ENCODE measurements around the gene KASH5. TPM values are rescaled to one million over a fixed set of nuclear protein-coding genes. Genes with fewer than 3 reads are reported as not detected.

KASH5 gene
- total and polyA plus RNA-seq, 2 donors: 0.09 TPM

GRCh38 chr19:49390131-49390928 lies 2.3 kb downstream of the KASH5 start:
- H3K4me3 ChIP-seq (ENCODE audit: low read length in 2 of 2): no peak overlapping the region
- DNase-seq (ENCODE audit: low read depth in 6 of 9, low spot score in 9 of 9): no peak
- no peaks in the 10 kb centered on the region for H3K36me3 ChIP-seq (ENCODE audit: control insufficient read depth in 2 of 2, insufficient read depth in 2 of 2, low read length in 1 of 2)
- H3K27ac ChIP-seq (ENCODE audit: low read depth in 1 of 2, low read length in 1 of 2): no peak overlapping the region
- H3K27me3 ChIP-seq (ENCODE audit: control insufficient read depth in 2 of 2, insufficient read depth in 1 of 2, low read length in 1 of 2): peaks cover 0 to 17% of the 10 kb centered on the region in 2 donors
- H3K4me1 ChIP-seq (ENCODE audit: control insufficient read depth in 2 of 2, insufficient read depth in 2 of 2, low read length in 2 of 2): peaks cover 0 to 12% of the 10 kb centered on the region in 2 donors
- H3K9me3 ChIP-seq (ENCODE audit: control insufficient read depth in 2 of 2, insufficient read depth in 1 of 2, low read length in 1 of 2): peaks cover 0 to 17% of the 10 kb centered on the region in 2 donors
- WGBS: 91% methylated on average over 26 of the region's 26 CpGs

DNA sequence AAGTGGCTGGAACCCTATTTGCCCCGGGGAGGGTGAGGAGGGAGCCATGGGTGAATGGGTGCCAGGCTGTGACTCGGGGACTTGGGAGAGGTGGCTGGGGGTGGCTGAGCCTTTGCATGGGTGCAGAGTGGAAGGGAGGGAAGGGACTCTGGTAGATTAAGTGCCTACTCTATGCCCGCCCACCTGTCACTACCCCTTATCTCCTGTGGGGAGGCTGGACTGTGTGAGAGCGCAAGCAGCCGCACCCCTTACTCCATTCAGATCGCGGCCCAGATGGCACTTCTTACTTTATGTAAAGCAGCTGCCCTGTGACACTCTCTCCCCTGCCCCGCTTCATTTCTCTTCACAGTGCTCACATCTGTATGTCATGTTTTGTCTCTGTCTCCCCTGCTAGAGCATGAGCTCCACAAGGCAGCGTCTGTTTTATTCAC lies 2.9 kb downstream of the KASH5 start:
- DNase-seq (ENCODE audit: low read depth in 6 of 9, low spot score in 9 of 9): no peak
- Histone ChIP-seq H3K4me3 (ENCODE audit: low read length in 2 of 2) (no peak overlapping the region), H3K4me1 (ENCODE audit: control insufficient read depth in 2 of 2, insufficient read depth in 2 of 2, low read length in 2 of 2) (peaks cover 0 to 12% of the 10 kb centered on the region in 2 donors), H3K9me3 (ENCODE audit: control insufficient read depth in 2 of 2, insufficient read depth in 1 of 2, low read length in 1 of 2) (peaks cover 0 to 17% of the 10 kb centered on the region in 2 donors), H3K27ac (ENCODE audit: low read depth in 1 of 2, low read length in 1 of 2) (no peak overlapping the region), H3K36me3 (ENCODE audit: control insufficient read depth in 2 of 2, insufficient read depth in 2 of 2, low read length in 1 of 2) (no peaks in the 10 kb centered on the region), H3K27me3 (ENCODE audit: control insufficient read depth in 2 of 2, insufficient read depth in 1 of 2, low read length in 1 of 2) (peaks cover 0 to 19% of the 10 kb centered on the region in 2 donors)
- 89% methylated on average over 9 of the region's 9 CpGs for whole genome bisulfite sequencing

DNA sequence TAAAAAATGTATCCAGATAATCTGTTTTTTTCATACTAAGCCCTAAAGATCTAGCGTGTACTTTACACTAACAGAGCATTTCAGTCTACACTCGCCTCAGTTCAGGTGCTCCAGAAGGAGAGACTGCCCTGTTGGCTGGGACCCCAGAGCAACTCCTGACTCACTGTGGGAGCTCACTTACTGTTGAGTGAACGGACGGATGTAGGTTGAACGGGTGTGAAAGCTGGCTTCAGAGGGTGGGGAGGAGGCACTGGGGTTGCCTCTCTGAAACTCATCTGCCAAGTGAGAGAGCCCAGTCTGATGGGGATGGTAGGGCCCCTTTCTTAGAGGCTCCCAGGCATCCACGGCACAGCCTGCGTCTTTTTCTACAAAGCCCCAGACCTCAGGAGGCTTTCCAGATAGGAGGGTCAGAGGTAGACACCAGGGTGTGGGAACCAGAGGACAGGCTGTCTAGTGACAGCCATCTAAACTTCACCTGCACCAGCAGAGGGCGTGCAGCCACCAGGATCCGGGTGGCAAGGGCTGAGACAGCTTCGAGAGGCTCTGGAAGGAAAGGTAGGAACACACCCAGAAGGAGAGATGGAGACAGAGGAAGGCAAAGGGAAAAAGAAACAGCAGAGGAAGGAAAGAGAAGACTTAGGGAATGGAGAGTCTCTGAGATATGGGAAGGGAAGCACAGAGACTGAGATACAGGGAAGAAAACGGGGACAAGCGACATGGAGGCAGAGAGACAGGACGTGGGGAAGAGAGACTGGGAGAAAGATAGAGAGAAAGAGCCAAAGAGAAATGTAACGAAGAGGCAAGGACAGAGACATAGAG lies 3.7 kb downstream of the KASH5 start:
- Histone ChIP-seq H3K27me3 (ENCODE audit: control insufficient read depth in 2 of 2, insufficient read depth in 1 of 2, low read length in 1 of 2) (peaks cover 0 to 19% of the 10 kb centered on the region in 2 donors), H3K36me3 (ENCODE audit: control insufficient read depth in 2 of 2, insufficient read depth in 2 of 2, low read length in 1 of 2) (no peaks in the 10 kb centered on the region), H3K4me3 (ENCODE audit: low read length in 2 of 2) (no peak overlapping the region), H3K27ac (ENCODE audit: low read depth in 1 of 2, low read length in 1 of 2) (no peak overlapping the region), H3K4me1 (ENCODE audit: control insufficient read depth in 2 of 2, insufficient read depth in 2 of 2, low read length in 2 of 2) (peaks cover 0 to 12% of the 10 kb centered on the region in 2 donors), H3K9me3 (ENCODE audit: control insufficient read depth in 2 of 2, insufficient read depth in 1 of 2, low read length in 1 of 2) (peaks cover 0 to 17% of the 10 kb centered on the region in 2 donors)
- WGBS: 35% methylated on average over 14 of the region's 14 CpGs
- DNase-seq (ENCODE audit: low read depth in 6 of 9, low spot score in 9 of 9): peak; percentile 53 to 87 (median 71)

GRCh38 chr19:49393881-49394280 lies 5.8 kb downstream of the KASH5 start:
- peaks cover 0 to 26% of the 10 kb centered on the region in 2 donors for H3K27me3 ChIP-seq (ENCODE audit: control insufficient read depth in 2 of 2, insufficient read depth in 1 of 2, low read length in 1 of 2)
- peaks cover 0 to 6% of the 10 kb centered on the region in 2 donors for H3K9me3 ChIP-seq (ENCODE audit: control insufficient read depth in 2 of 2, insufficient read depth in 1 of 2, low read length in 1 of 2)
- no peaks in the 10 kb centered on the region for H3K36me3 ChIP-seq (ENCODE audit: control insufficient read depth in 2 of 2, insufficient read depth in 2 of 2, low read length in 1 of 2)
- H3K4me1 ChIP-seq (ENCODE audit: control insufficient read depth in 2 of 2, insufficient read depth in 2 of 2, low read length in 2 of 2): peaks cover 8 to 28% of the 10 kb centered on the region in 2 donors
- WGBS: 95% methylated on average over 5 of the region's 5 CpGs
- H3K27ac ChIP-seq (ENCODE audit: low read depth in 1 of 2, low read length in 1 of 2): no peak overlapping the region
- H3K4me3 ChIP-seq (ENCODE audit: low read length in 2 of 2): no peak overlapping the region
- no peak for DNase-seq (ENCODE audit: low read depth in 6 of 9, low spot score in 9 of 9)

DNA sequence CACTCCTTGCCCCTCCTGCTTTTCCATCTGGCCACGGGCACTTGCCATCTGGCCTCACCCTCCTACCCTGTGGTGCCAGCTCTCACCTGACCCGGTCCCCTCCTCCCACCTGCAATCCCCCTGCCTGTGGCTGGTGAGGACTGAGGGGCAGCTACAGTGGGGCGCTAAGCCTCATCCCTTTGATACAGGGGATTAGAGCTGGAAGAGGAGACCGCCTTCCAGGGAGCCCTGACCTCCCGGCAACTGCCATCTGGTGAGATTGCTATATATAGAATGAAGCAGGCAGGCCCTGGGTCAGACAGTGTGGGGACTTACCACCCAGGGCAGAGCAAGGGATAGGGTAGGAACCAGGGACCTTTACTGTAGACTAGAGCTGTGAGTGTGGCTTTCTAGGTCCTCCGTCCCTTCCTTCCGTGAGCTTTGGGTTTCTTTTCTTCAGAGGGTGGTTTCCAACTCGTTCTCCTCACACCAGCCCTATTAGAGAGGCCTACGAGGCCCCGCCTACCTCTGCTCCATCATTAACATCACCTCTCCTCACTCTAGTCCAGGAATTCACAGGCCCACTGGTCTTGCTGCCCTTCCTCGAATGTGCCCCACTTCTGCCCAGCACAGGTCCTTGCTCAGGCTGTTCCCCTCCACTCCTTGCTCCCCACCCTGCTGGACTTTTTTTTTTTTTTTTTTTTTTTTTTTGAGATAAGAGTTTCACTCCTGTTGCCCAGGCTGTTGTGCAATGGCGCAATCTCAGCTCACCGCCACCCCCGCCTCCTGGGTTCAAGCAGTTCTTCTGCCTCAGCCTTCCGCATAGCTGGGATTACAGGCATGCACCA lies 7.7 kb downstream of the KASH5 start:
- Histone ChIP-seq H3K36me3 (ENCODE audit: control insufficient read depth in 2 of 2, insufficient read depth in 2 of 2, low read length in 1 of 2) (no peaks in the 10 kb centered on the region), H3K9me3 (ENCODE audit: control insufficient read depth in 2 of 2, insufficient read depth in 1 of 2, low read length in 1 of 2) (no peaks in the 10 kb centered on the region), H3K27me3 (ENCODE audit: control insufficient read depth in 2 of 2, insufficient read depth in 1 of 2, low read length in 1 of 2) (peaks cover 0 to 19% of the 10 kb centered on the region in 2 donors), H3K4me3 (ENCODE audit: low read length in 2 of 2) (no peak overlapping the region), H3K4me1 (ENCODE audit: control insufficient read depth in 2 of 2, insufficient read depth in 2 of 2, low read length in 2 of 2) (peaks cover 10 to 35% of the 10 kb centered on the region in 2 donors), H3K27ac (ENCODE audit: low read depth in 1 of 2, low read length in 1 of 2) (no peak overlapping the region)
- no peak for DNase-seq (ENCODE audit: low read depth in 6 of 9, low spot score in 9 of 9)
- WGBS: 86% methylated on average over 15 of the region's 15 CpGs

- H3K9me3 ChIP-seq (ENCODE audit: control insufficient read depth in 2 of 2, insufficient read depth in 1 of 2, low read length in 1 of 2): no peaks in the 10 kb centered on the region
- H3K4me1 ChIP-seq (ENCODE audit: control insufficient read depth in 2 of 2, insufficient read depth in 2 of 2, low read length in 2 of 2): peaks cover 10 to 31% of the 10 kb centered on the region in 2 donors
- 88% methylated on average over 8 of the region's 8 CpGs for WGBS
- H3K36me3 ChIP-seq (ENCODE audit: control insufficient read depth in 2 of 2, insufficient read depth in 2 of 2, low read length in 1 of 2): no peaks in the 10 kb centered on the region
- H3K27me3 ChIP-seq (ENCODE audit: control insufficient read depth in 2 of 2, insufficient read depth in 1 of 2, low read length in 1 of 2): peaks cover 0 to 16% of the 10 kb centered on the region in 2 donors
- DNase-seq (ENCODE audit: low read depth in 6 of 9, low spot score in 9 of 9): no peak
- H3K27ac ChIP-seq (ENCODE audit: low read depth in 1 of 2, low read length in 1 of 2): no peak overlapping the region
- H3K4me3 ChIP-seq (ENCODE audit: low read length in 2 of 2): no peak overlapping the region
Measured at GRCh38 chr19:49396738-49397505, 8.9 kb downstream of the KASH5 start.

- no peak overlapping the region for H3K27ac ChIP-seq (ENCODE audit: low read depth in 1 of 2, low read length in 1 of 2)
- H3K9me3 ChIP-seq (ENCODE audit: control insufficient read depth in 2 of 2, insufficient read depth in 1 of 2, low read length in 1 of 2): no peaks in the 10 kb centered on the region
- peak in 1 of 9 donors; percentile 38 for DNase-seq (ENCODE audit: low read depth in 6 of 9, low spot score in 9 of 9)
- H3K4me3 ChIP-seq (ENCODE audit: low read length in 2 of 2): no peak overlapping the region
- H3K4me1 ChIP-seq (ENCODE audit: control insufficient read depth in 2 of 2, insufficient read depth in 2 of 2, low read length in 2 of 2): peaks cover 10 to 32% of the 10 kb centered on the region in 2 donors
- 54% methylated on average over 11 of the region's 11 CpGs for WGBS
- peaks cover 0 to 16% of the 10 kb centered on the region in 2 donors for H3K27me3 ChIP-seq (ENCODE audit: control insufficient read depth in 2 of 2, insufficient read depth in 1 of 2, low read length in 1 of 2)
- no peaks in the 10 kb centered on the region for H3K36me3 ChIP-seq (ENCODE audit: control insufficient read depth in 2 of 2, insufficient read depth in 2 of 2, low read length in 1 of 2)
Measured at GRCh38 chr19:49398001-49398615, 10.1 kb downstream of the KASH5 start.

DNA sequence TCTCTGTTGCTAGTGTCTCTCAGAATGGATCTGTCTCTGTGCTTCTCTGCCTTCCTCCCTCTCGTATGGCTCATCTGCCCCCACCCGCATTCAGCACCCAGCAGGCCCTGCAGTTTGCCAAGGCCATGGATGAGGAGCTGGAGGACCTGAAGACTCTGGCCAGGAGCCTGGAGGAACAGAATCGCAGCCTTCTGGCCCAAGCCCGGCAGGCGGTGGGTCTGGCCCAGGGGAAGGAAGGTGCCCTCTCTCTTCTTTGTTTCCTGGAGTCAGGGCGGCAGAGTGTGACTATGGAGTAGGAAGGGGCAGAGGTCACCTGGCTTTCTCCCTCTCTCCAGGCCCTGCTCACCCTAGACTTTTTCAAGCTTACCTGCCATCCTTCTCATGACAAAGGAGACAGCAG lies 10.9 kb downstream of the KASH5 start:
- H3K9me3 ChIP-seq (ENCODE audit: control insufficient read depth in 2 of 2, insufficient read depth in 1 of 2, low read length in 1 of 2): no peaks in the 10 kb centered on the region
- H3K36me3 ChIP-seq (ENCODE audit: control insufficient read depth in 2 of 2, insufficient read depth in 2 of 2, low read length in 1 of 2): no peaks in the 10 kb centered on the region
- H3K4me3 ChIP-seq (ENCODE audit: low read length in 2 of 2): no peak overlapping the region
- peaks cover 10 to 35% of the 10 kb centered on the region in 2 donors for H3K4me1 ChIP-seq (ENCODE audit: control insufficient read depth in 2 of 2, insufficient read depth in 2 of 2, low read length in 2 of 2)
- WGBS: 88% methylated on average over 6 of the region's 6 CpGs
- H3K27ac ChIP-seq (ENCODE audit: low read depth in 1 of 2, low read length in 1 of 2): no peak overlapping the region
- DNase-seq (ENCODE audit: low read depth in 6 of 9, low spot score in 9 of 9): no peak
- H3K27me3 ChIP-seq (ENCODE audit: control insufficient read depth in 2 of 2, insufficient read depth in 1 of 2, low read length in 1 of 2): peaks cover 0 to 11% of the 10 kb centered on the region in 2 donors
